H9 (cell line): ENCODE measurements around the gene ARPC2. TPM values are rescaled to one million over a fixed set of nuclear protein-coding genes. Genes with fewer than 3 reads are reported as not detected.

Source experiments
- DNase-seq: peaks from one replicate; pipeline ENCODE4 v3.0.0-alpha.2; 2017
- H2AFZ ChIP-seq: one replicate; pipeline ENCODE4 v1.6.1; 2013; ENCODE audit warnings: mild to moderate bottlenecking, low read length, control low read depth, moderate library complexity
- H2AK5ac ChIP-seq: 2 replicates; pipeline ENCODE4 v1.6.1; 2013; ENCODE audit warnings: low read length, control low read depth, mixed read lengths; ENCODE audit not compliant: insufficient read length
- H2BK120ac ChIP-seq: one replicate; pipeline ENCODE4 v1.6.1; 2013; ENCODE audit warnings: low read depth, mild to moderate bottlenecking, low read length, control low read depth, inconsistent platforms; ENCODE audit not compliant: poor library complexity, severe bottlenecking
- H2BK12ac ChIP-seq: 2 replicates; pipeline ENCODE4 v1.6.1; 2013; ENCODE audit warnings: low read length, control low read depth, mixed read lengths, low read depth; ENCODE audit not compliant: insufficient read length
- H2BK15ac ChIP-seq: 2 replicates; pipeline ENCODE4 v1.6.1; 2013; ENCODE audit warnings: low read depth, low read length, control low read depth
- H2BK20ac ChIP-seq: one replicate; pipeline ENCODE4 v1.6.1; 2013; ENCODE audit warnings: low read depth, mild to moderate bottlenecking, low read length, control low read depth, inconsistent platforms; ENCODE audit not compliant: poor library complexity, severe bottlenecking
- H2BK5ac ChIP-seq: 2 replicates; pipeline ENCODE4 v1.6.1; 2013; ENCODE audit warnings: low read length, control low read depth, mixed read lengths; ENCODE audit not compliant: insufficient read length
- H3K14ac ChIP-seq: 2 replicates; pipeline ENCODE4 v1.6.1; 2013; ENCODE audit warnings: low read length, control low read depth; ENCODE audit not compliant: insufficient read depth
- H3K18ac ChIP-seq: 2 replicates; pipeline ENCODE4 v1.6.1; 2013; ENCODE audit warnings: low read depth, mild to moderate bottlenecking, mixed read lengths, low read length, control low read depth; ENCODE audit not compliant: insufficient read length
- H3K23ac ChIP-seq: 2 replicates; pipeline ENCODE4 v1.6.1; 2013; ENCODE audit warnings: low read length, control low read depth, mixed read lengths, low read depth; ENCODE audit not compliant: insufficient read length
- H3K23me2 ChIP-seq: 2 replicates; pipeline ENCODE4 v1.6.1; 2013; ENCODE audit warnings: low read depth, mild to moderate bottlenecking, mixed read lengths, low read length, control low read depth; ENCODE audit not compliant: insufficient read length, poor library complexity, severe bottlenecking
- H3K27ac ChIP-seq: 2 replicates; pipeline ENCODE4 v1.5.1; 2013; ENCODE audit warnings: low read length, control low read depth, mixed read lengths, low read depth; ENCODE audit not compliant: insufficient read length
- H3K27me3 ChIP-seq: 2 replicates; pipeline ENCODE4 v1.6.1; 2013; ENCODE audit warnings: low read length, control low read depth, inconsistent platforms; ENCODE audit not compliant: insufficient read depth
- H3K4ac ChIP-seq: 2 replicates; pipeline ENCODE4 v1.6.1; 2013; ENCODE audit warnings: low read depth, mild to moderate bottlenecking, control low read depth, inconsistent platforms, low read length, moderate library complexity
- H3K4me1 ChIP-seq: 2 replicates; pipeline ENCODE4 v1.6.1; 2013; ENCODE audit warnings: low read length, control low read depth, inconsistent platforms; ENCODE audit not compliant: insufficient read depth
- H3K4me2 ChIP-seq: 2 replicates; pipeline ENCODE4 v1.6.1; 2013; ENCODE audit warnings: low read length, control low read depth, mixed read lengths; ENCODE audit not compliant: insufficient read length, insufficient read depth
- H3K56ac ChIP-seq: 2 replicates; pipeline ENCODE4 v1.6.1; 2013; ENCODE audit warnings: low read depth, mild to moderate bottlenecking, mixed read lengths, low read length, control low read depth; ENCODE audit not compliant: insufficient read length
- H3K79me1 ChIP-seq: 2 replicates; pipeline ENCODE4 v1.6.1; 2013; ENCODE audit warnings: low read depth, mild to moderate bottlenecking, moderate library complexity, low read length, control low read depth, inconsistent platforms; ENCODE audit not compliant: insufficient read depth, poor library complexity, severe bottlenecking
- H3K79me2 ChIP-seq: 2 replicates; pipeline ENCODE4 v1.6.1; 2013; ENCODE audit warnings: low read length, control low read depth, inconsistent platforms; ENCODE audit not compliant: insufficient read depth
- H3K9ac ChIP-seq: 2 replicates; pipeline ENCODE4 v1.6.1; 2013; ENCODE audit warnings: low read length, control low read depth, mixed read lengths; ENCODE audit not compliant: insufficient read length; ENCODE audit errors: extremely low read depth
- H3K9me3 ChIP-seq: one replicate; pipeline ENCODE4 v1.6.1; 2013; ENCODE audit warnings: low read depth, low read length, inconsistent platforms; ENCODE audit not compliant: control insufficient read depth
- H3T11ph ChIP-seq: one replicate; pipeline ENCODE4 v1.6.1; 2013; ENCODE audit warnings: mild to moderate bottlenecking, low read length, control low read depth, inconsistent platforms
- H4K20me1 ChIP-seq: one replicate; pipeline ENCODE4 v1.6.1; 2013; ENCODE audit not compliant: control insufficient read depth, insufficient read length, insufficient read depth
- H4K5ac ChIP-seq: 2 replicates; pipeline ENCODE4 v1.6.1; 2013; ENCODE audit warnings: low read depth, mild to moderate bottlenecking, mixed read lengths, low read length, control low read depth; ENCODE audit not compliant: insufficient read length
- H4K8ac ChIP-seq: replicated peaks from 2 replicates; pipeline ENCODE4 v1.6.1; 2013; ENCODE audit warnings: low read length, control low read depth, mixed read lengths, low read depth; ENCODE audit not compliant: insufficient read length
- H4K91ac ChIP-seq: 2 replicates; pipeline ENCODE4 v1.6.1; 2013; ENCODE audit warnings: low read depth, mild to moderate bottlenecking, moderate library complexity, mixed read lengths, low read length, control low read depth; ENCODE audit not compliant: insufficient read length
- H3K27ac Mint-ChIP-seq, 3 experiments: 2 replicates in 2 of 3; 3 replicates in 1 of 3; pipeline ENCODE4 v1.8.0; 2020 to 2021; ENCODE audit warnings: mixed read lengths in 3 of 3, mild to moderate bottlenecking in 1 of 3, moderate library complexity in 1 of 3
- H3K27me3 Mint-ChIP-seq: 2 replicates; pipeline ENCODE4 v1.8.0; 2021; ENCODE audit warnings: low read depth, mild to moderate bottlenecking, moderate library complexity, mixed read lengths
- H3K36me3 Mint-ChIP-seq, 3 experiments: 2 replicates in 2 of 3; 3 replicates in 1 of 3; pipeline ENCODE4 v1.8.0; 2020 to 2021; ENCODE audit warnings: low read depth in 3 of 3, mixed read lengths in 3 of 3; ENCODE audit not compliant: insufficient read depth in 1 of 3
- H3K4me1 Mint-ChIP-seq, 2 experiments: 2 replicates each; pipeline ENCODE4 v1.8.0; 2020; ENCODE audit warnings: mixed read lengths in 2 of 2
- H3K4me3 Mint-ChIP-seq, 2 experiments: 2 replicates in 1 of 2; 3 replicates in 1 of 2; pipeline ENCODE4 v1.8.0; 2020 to 2021; ENCODE audit warnings: mild to moderate bottlenecking in 2 of 2, mixed read lengths in 2 of 2, moderate library complexity in 1 of 2
- H3K9me3 Mint-ChIP-seq, 2 experiments: 2 replicates in 1 of 2; 3 replicates in 1 of 2; pipeline ENCODE4 v1.8.0; 2020; ENCODE audit warnings: mild to moderate bottlenecking in 2 of 2, mixed read lengths in 2 of 2, moderate library complexity in 1 of 2
- WGBS: extraction: QIAGEN DNeasy Blood & Tissue Kit; methylation state at CpG from one replicate; pipeline ENCODE4 v1.1.7; 2013; ENCODE audit warnings: missing lambda C conversion rate, low lambda C conversion rate, mixed read lengths; ENCODE audit not compliant: insufficient read length; ENCODE audit errors: extremely low coverage; 5-methylcytosine and 5-hydroxymethylcytosine counted together
- total RNA-seq: library from RNA; stranded (reverse); gene quantifications from 2 replicates; pipeline ENCODE4 v1.2.1, GENCODE V29; 2021
- TF ChIP-seq, protein P1 (sequence below): fragments of 200-600 bp; sonication (generic); conservative IDR thresholded peaks from 3 replicates; pipeline ENCODE4 v1.8.0; 2021; ENCODE audit warnings: antibody characterized with exemption, mild to moderate bottlenecking

ARPC2 gene
- total RNA-seq, 1 experiment from 2014 or later, result 197 TPM

DNA sequence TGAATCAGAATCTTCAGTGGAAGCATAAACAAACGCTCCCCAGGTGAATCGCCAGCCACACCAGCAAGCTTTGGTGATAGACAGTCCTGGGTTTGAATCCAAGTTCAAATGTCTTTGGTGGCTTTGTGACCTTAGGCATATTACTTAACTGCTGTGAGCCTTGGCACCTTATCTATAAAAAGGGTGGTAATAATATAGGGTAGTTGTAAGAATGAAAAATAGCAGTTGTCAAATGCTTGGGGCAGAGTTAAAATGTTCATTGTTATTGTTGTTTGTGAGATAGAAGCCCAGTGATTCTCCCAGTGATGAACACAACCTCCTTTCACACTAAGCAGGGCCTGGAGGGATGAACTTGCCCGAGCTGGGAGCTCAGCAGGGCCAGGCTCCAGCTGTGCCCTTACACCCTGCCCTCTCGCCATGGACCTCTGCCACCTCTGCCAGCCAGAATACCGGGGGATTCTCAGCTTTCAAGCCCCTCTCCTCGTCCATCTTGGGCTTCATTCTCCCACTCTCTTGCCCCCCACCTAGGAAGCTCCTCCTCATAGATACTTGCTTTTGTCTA is 81.4 kb downstream of the ARPC2 start:
- peaks cover 20 to 26% of the 10 kb centered on the region in 2 experiments for H3K4me1 Mint-ChIP-seq
- H2BK12ac ChIP-seq, result no peak overlapping the region
- no peaks in the 10 kb centered on the region for H3K9me3 Mint-ChIP-seq
- no peaks in the 10 kb centered on the region for H3K79me1 ChIP-seq
- no peaks in the 10 kb centered on the region for H3K27me3 ChIP-seq
- H2BK15ac ChIP-seq, result no peak overlapping the region
- no peak overlapping the region for H2AFZ ChIP-seq
- H3K4me3 Mint-ChIP-seq, result no peak overlapping the region; a peak in 1 of 5 replicates
- H3K4ac ChIP-seq, result no peak overlapping the region
- no peak overlapping the region for H4K5ac ChIP-seq
- no peak overlapping the region for H2AK5ac ChIP-seq
- no peak overlapping the region for H3T11ph ChIP-seq
- H3K27me3 Mint-ChIP-seq, result peaks cover 2% of the 10 kb centered on the region
- no peak overlapping the region for H3K18ac ChIP-seq
- no peaks in the 10 kb centered on the region for H3K9me3 ChIP-seq
- H4K20me1 ChIP-seq, result no peaks in the 10 kb centered on the region
- no peak overlapping the region for H2BK120ac ChIP-seq
- H3K4me2 ChIP-seq, result no peak overlapping the region
- no peaks in the 10 kb centered on the region; a peak in 1 of 7 replicates for H3K36me3 Mint-ChIP-seq
- DNase-seq, result no peak
- H3K4me1 ChIP-seq, result 0 out of 2 replicates have a peak, but pooled peaks cover 2% of the 10 kb centered on the region
- no peak overlapping the region for H4K91ac ChIP-seq
- no peak overlapping the region for H3K9ac ChIP-seq
- WGBS, result no CpG with 5 or more reads among the region's 6 CpGs
- H2BK20ac ChIP-seq, result no peak overlapping the region
- H2BK5ac ChIP-seq, result no peak overlapping the region
- no peak overlapping the region for H3K23ac ChIP-seq
- H3K27ac Mint-ChIP-seq, result no peak overlapping the region
- H3K27ac ChIP-seq, result no peak overlapping the region
- H3K14ac ChIP-seq, result no peak overlapping the region
- TF ChIP-seq, protein P1, sequence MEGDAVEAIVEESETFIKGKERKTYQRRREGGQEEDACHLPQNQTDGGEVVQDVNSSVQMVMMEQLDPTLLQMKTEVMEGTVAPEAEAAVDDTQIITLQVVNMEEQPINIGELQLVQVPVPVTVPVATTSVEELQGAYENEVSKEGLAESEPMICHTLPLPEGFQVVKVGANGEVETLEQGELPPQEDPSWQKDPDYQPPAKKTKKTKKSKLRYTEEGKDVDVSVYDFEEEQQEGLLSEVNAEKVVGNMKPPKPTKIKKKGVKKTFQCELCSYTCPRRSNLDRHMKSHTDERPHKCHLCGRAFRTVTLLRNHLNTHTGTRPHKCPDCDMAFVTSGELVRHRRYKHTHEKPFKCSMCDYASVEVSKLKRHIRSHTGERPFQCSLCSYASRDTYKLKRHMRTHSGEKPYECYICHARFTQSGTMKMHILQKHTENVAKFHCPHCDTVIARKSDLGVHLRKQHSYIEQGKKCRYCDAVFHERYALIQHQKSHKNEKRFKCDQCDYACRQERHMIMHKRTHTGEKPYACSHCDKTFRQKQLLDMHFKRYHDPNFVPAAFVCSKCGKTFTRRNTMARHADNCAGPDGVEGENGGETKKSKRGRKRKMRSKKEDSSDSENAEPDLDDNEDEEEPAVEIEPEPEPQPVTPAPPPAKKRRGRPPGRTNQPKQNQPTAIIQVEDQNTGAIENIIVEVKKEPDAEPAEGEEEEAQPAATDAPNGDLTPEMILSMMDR, result no peak
- no peak overlapping the region for H4K8ac ChIP-seq
- H3K23me2 ChIP-seq, result no peaks in the 10 kb centered on the region
- H3K56ac ChIP-seq, result no peak overlapping the region
- no peaks in the 10 kb centered on the region for H3K79me2 ChIP-seq
